ENCODE data around the gene CD248. TPM values are rescaled to one million over a fixed set of nuclear protein-coding genes. Genes with fewer than 3 reads are reported as not detected.
A peak's percentile ranks its signal among the peaks of the same experiment; 100 is the strongest.

The CD248 gene
- total RNA-seq, 2 donors from 2014 or later: not detected

- peaks cover 5% of the 10 kb centered on the region for H3K36me3 Mint-ChIP-seq (ENCODE audit: low read depth)
- no peak for DNase-seq
- no peaks in the 10 kb centered on the region for H3K9me3 ChIP-seq (ENCODE audit: control insufficient read depth, low read length, poor library complexity, severe bottlenecking)
- peak overlapping the region; percentile 98 for H3K27ac Mint-ChIP-seq
- no peak for ATAC-seq
- H3K4me3 Mint-ChIP-seq: peak overlapping the region; percentile 72
- H3K27me3 Mint-ChIP-seq: no peaks in the 10 kb centered on the region
- H3K4me1 Mint-ChIP-seq: peaks cover 38% of the 10 kb centered on the region
Observed at GRCh38 chr11:66346476-66347424, 29.9 kb upstream of the CD248 start.

- Mint-ChIP-seq H3K4me1 (peaks cover 41% of the 10 kb centered on the region), H3K27ac (peak overlapping the region; percentile 98), H3K27me3 (no peaks in the 10 kb centered on the region), H3K4me3 (peak overlapping the region; percentile 96), H3K36me3 (ENCODE audit: low read depth) (peaks cover 9% of the 10 kb centered on the region)
- peak; percentile 30 for ATAC-seq
- H3K9me3 ChIP-seq (ENCODE audit: control insufficient read depth, low read length, poor library complexity, severe bottlenecking): no peaks in the 10 kb centered on the region
- DNase-seq: no peak
Observed at GRCh38 chr11:66345316-66345649, 28.4 kb upstream of the CD248 start.

GRCh38 chr11:66344550-66345315 lies 27.9 kb upstream of the CD248 start, which contains the start of gene BRMS1:
TSS of gene BRMS1 (minus strand) at chr11:66345104. CDS start at chr11:66342234, 2,870 bp downstream.
- ATAC-seq: peak; percentile 88
- DNase-seq: peak; percentile 89 to 90 (median 89)
- H3K4me3 Mint-ChIP-seq: peak within 1 kb of the TSS; percentile 96
- peak within 1 kb of the TSS; percentile 98 for H3K27ac Mint-ChIP-seq
- H3K9me3 ChIP-seq (ENCODE audit: control insufficient read depth, low read length, poor library complexity, severe bottlenecking): no peaks in the 10 kb centered on the region
- no peaks in the 10 kb centered on the region for H3K27me3 Mint-ChIP-seq
- peaks cover 41% of the 10 kb centered on the region for H3K4me1 Mint-ChIP-seq
- H3K36me3 Mint-ChIP-seq (ENCODE audit: low read depth): peaks cover 9% of the 10 kb centered on the region

- ATAC-seq: no peak
- peaks cover 35% of the 10 kb centered on the region for H3K4me1 Mint-ChIP-seq
- H3K27ac Mint-ChIP-seq: peak overlapping the region; percentile 87
- no peaks in the 10 kb centered on the region for H3K9me3 ChIP-seq (ENCODE audit: control insufficient read depth, low read length, poor library complexity, severe bottlenecking)
- no peak for DNase-seq
- H3K4me3 Mint-ChIP-seq: peak overlapping the region; percentile 96
- peaks cover 10% of the 10 kb centered on the region for H3K36me3 Mint-ChIP-seq (ENCODE audit: low read depth)
- no peaks in the 10 kb centered on the region for H3K27me3 Mint-ChIP-seq
Observed at GRCh38 chr11:66343176-66343575, 26.3 kb upstream of the CD248 start.

GRCh38 chr11:66341502-66342126 lies 24.8 kb upstream of the CD248 start:
- Mint-ChIP-seq H3K4me1 (peaks cover 33% of the 10 kb centered on the region), H3K4me3 (peak overlapping the region; percentile 41), H3K27ac (peak overlapping the region; percentile 32), H3K27me3 (no peaks in the 10 kb centered on the region), H3K36me3 (ENCODE audit: low read depth) (peaks cover 8% of the 10 kb centered on the region)
- DNase-seq (no peak), ATAC-seq (no peak)
- no peaks in the 10 kb centered on the region for H3K9me3 ChIP-seq (ENCODE audit: control insufficient read depth, low read length, poor library complexity, severe bottlenecking)

GRCh38 chr11:66340596-66341501 lies 24.0 kb upstream of the CD248 start:
- H3K36me3 Mint-ChIP-seq (ENCODE audit: low read depth): peaks cover 8% of the 10 kb centered on the region
- ATAC-seq: no peak

GRCh38 chr11:66339686-66340483 lies 23.0 kb upstream of the CD248 start:
- H3K9me3 ChIP-seq (ENCODE audit: control insufficient read depth, low read length, poor library complexity, severe bottlenecking): no peaks in the 10 kb centered on the region
- Mint-ChIP-seq H3K4me3 (no peak overlapping the region), H3K27ac (no peak overlapping the region), H3K36me3 (ENCODE audit: low read depth) (peaks cover 8% of the 10 kb centered on the region), H3K4me1 (peaks cover 30% of the 10 kb centered on the region), H3K27me3 (no peaks in the 10 kb centered on the region)
- DNase-seq: no peak
- ATAC-seq: no peak

More at GRCh38 chr11:66340596-66341501, 24.0 kb upstream of the CD248 start:
- H3K27me3 Mint-ChIP-seq: no peaks in the 10 kb centered on the region
- H3K27ac Mint-ChIP-seq: peak overlapping the region; percentile 32
- H3K4me3 Mint-ChIP-seq: peak overlapping the region; percentile 41
- H3K9me3 ChIP-seq (ENCODE audit: control insufficient read depth, low read length, poor library complexity, severe bottlenecking): no peaks in the 10 kb centered on the region
- no peak for DNase-seq
- H3K4me1 Mint-ChIP-seq: peaks cover 35% of the 10 kb centered on the region

- Mint-ChIP-seq H3K27me3 (no peaks in the 10 kb centered on the region), H3K4me1 (peaks cover 26% of the 10 kb centered on the region), H3K27ac (peak overlapping the region; percentile 53), H3K36me3 (ENCODE audit: low read depth) (peaks cover 6% of the 10 kb centered on the region), H3K4me3 (no peak overlapping the region)
- no peak for DNase-seq
- no peak for ATAC-seq
- H3K9me3 ChIP-seq (ENCODE audit: control insufficient read depth, low read length, poor library complexity, severe bottlenecking): no peaks in the 10 kb centered on the region
Observed at GRCh38 chr11:66339162-66339675, 22.4 kb upstream of the CD248 start.

- DNase-seq: no peak
- Mint-ChIP-seq H3K4me3 (no peak overlapping the region), H3K36me3 (ENCODE audit: low read depth) (peaks cover 6% of the 10 kb centered on the region), H3K27ac (peak overlapping the region; percentile 53), H3K4me1 (peaks cover 25% of the 10 kb centered on the region), H3K27me3 (no peaks in the 10 kb centered on the region)
- no peaks in the 10 kb centered on the region for H3K9me3 ChIP-seq (ENCODE audit: control insufficient read depth, low read length, poor library complexity, severe bottlenecking)
- no peak for ATAC-seq
Observed at GRCh38 chr11:66338276-66339161, 21.7 kb upstream of the CD248 start.

GRCh38 chr11:66337103-66337899 lies 20.5 kb upstream of the CD248 start:
- Mint-ChIP-seq H3K4me1 (peaks cover 16% of the 10 kb centered on the region), H3K36me3 (ENCODE audit: low read depth) (peaks cover 6% of the 10 kb centered on the region), H3K27ac (peak overlapping the region; percentile 67), H3K27me3 (no peaks in the 10 kb centered on the region), H3K4me3 (peak overlapping the region; percentile 28)
- H3K9me3 ChIP-seq (ENCODE audit: control insufficient read depth, low read length, poor library complexity, severe bottlenecking): no peaks in the 10 kb centered on the region
- DNase-seq (no peak), ATAC-seq (no peak)
